Cardiac muscle cell (in vitro differentiated cells and primary cell): Measurements from ENCODE around the gene SDR39U1. TPM values are rescaled to one million over a fixed set of nuclear protein-coding genes. Genes with fewer than 3 reads are reported as not detected.

Experiments
- DNase-seq, 2 donors: peaks; one replicate each; pipeline versions ENCODE4 v3.0.0 to v3.0.0-alpha.2; 2010 to 2017; ENCODE audit warnings: low read depth in 1 of 2, low spot score in 1 of 2
- H3K27ac ChIP-seq: fragments of 200-600 bp; sonication (generic); 2 replicates; pipeline ENCODE4 v1.5.1; 2016
- H3K27me3 ChIP-seq: fragments of 200-600 bp; sonication (generic); 2 replicates; pipeline ENCODE4 v1.6.0; 2016; ENCODE audit warnings: control low read depth
- H3K36me3 ChIP-seq: fragments of 200-600 bp; sonication (generic); 2 replicates; pipeline ENCODE4 v1.5.1; 2016; ENCODE audit warnings: control low read depth
- H3K4me1 ChIP-seq: fragments of 200-600 bp; sonication (generic); 2 replicates; pipeline ENCODE4 v1.8.1; 2017; ENCODE audit warnings: low read depth, mild to moderate bottlenecking, mixed run types
- H3K4me3 ChIP-seq: fragments of 200-600 bp; sonication (generic); 2 replicates; pipeline ENCODE4 v1.5.1; 2016; ENCODE audit warnings: mild to moderate bottlenecking
- H3K9me3 ChIP-seq: fragments of 200-600 bp; sonication (generic); 2 replicates; pipeline ENCODE4 v1.5.1; 2017; ENCODE audit warnings: low read depth, mild to moderate bottlenecking, control low read depth
- CTCF ChIP-seq: IDR thresholded peaks from 2 replicates; pipeline ENCODE4 v1.5.1; 2012; ENCODE audit warnings: low read depth, mild to moderate bottlenecking, low read length
- polyA plus RNA-seq: library from polyadenylated mRNA; unstranded; fragments of >200 nt; fragmentation: Nextera tagmentation; extraction: Ambion mirVana; gene quantifications from 2 replicates; pipeline ENCODE4 v1.2.1, GENCODE V29; 2016
- total RNA-seq: library from RNA; depleted of rRNA; stranded (reverse); fragments of >200 nt; gene quantifications from 2 replicates; pipeline ENCODE4 v1.2.3, GENCODE V29; 2016

Gene SDR39U1
- total and polyA plus RNA-seq, 2 experiments from 2014 or later = 60.4 to 163 TPM

GRCh38 chr14:24416254-24416931 lies 26.2 kb downstream of the SDR39U1 start:
- H3K27ac ChIP-seq = peak overlapping the region; percentile 63
- DNase-seq = peak in 1 of 2 donors; percentile 64
- H3K4me3 ChIP-seq = no peak overlapping the region
- peaks cover 11% of the 10 kb centered on the region for H3K4me1 ChIP-seq
- no peak for TF ChIP-seq CTCF
- H3K36me3 ChIP-seq = peaks cover 13% of the 10 kb centered on the region
- H3K27me3 ChIP-seq = no peaks in the 10 kb centered on the region
- no peaks in the 10 kb centered on the region for H3K9me3 ChIP-seq

DNA sequence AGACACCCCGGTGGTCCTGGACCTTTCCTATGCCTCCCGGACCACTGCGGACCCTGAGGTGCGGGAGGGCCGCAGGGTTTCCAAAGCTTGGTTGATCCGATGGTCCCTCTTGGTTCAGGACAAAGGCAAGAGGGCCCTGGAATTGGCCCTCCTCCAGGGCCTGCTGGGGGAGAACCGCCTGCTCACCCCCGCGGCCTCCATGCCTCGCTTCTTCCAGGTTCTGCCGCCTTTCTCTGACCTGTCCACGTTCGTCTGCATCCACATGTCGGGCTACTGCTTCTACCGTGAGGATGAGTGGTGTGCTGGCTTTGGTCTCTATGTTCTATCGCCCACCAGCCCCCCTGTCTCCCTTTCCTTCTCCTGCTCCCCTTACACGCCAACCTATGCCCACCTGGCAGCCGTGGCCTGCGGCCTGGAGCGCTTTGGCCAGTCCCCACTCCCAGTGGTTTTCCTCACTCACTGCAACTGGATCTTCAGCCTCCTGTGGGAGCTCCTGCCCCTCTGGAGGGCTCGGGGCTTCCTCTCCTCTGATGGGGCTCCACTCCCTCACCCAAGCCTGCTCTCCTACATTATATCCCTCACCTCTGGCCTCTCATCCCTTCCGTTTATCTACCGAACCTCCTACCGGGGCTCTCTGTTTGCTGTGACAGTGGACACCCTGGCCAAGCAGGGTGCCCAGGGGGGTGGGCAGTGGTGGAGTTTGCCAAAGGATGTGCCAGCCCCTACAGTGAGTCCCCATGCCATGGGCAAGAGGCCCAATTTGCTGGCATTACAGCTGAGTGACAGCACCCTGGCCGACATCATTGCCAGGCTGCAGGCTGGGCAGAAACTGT lies 26.9 kb downstream of the SDR39U1 start:
- TF ChIP-seq CTCF = no peak
- peaks cover 11% of the 10 kb centered on the region for H3K4me1 ChIP-seq
- DNase-seq = no peak
- H3K36me3 ChIP-seq = peaks cover 13% of the 10 kb centered on the region
- H3K27me3 ChIP-seq = no peaks in the 10 kb centered on the region
- H3K4me3 ChIP-seq = no peak overlapping the region
- peak overlapping the region; percentile 63 for H3K27ac ChIP-seq
- no peaks in the 10 kb centered on the region for H3K9me3 ChIP-seq

DNA sequence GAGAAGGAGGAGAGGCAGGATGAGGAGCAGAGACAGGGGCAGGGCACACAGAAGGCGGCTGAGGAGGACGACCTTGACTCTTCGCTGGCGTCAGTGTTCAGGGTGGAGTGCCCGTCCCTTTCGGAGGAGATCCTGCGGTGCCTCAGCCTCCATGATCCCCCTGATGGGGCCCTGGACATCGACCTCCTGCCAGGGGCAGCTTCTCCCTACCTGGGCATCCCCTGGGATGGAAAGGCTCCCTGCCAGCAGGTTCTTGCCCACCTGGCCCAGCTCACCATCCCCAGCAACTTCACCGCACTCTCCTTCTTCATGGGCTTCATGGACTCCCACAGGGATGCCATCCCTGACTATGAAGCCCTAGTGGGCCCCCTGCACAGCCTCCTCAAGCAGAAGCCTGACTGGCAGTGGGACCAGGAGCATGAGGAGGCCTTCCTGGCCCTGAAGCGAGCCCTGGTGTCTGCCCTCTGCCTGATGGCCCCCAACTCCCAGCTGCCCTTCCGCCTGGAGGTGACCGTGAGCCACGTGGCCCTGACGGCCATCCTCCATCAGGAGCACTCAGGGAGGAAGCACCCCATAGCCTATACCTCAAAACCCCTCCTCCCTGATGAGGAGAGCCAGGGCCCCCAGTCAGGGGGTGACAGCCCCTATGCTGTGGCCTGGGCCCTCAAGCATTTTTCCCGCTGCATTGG lies 27.7 kb downstream of the SDR39U1 start:
- H3K36me3 ChIP-seq = peaks cover 13% of the 10 kb centered on the region

GRCh38 chr14:24414077-24414476 lies 28.5 kb downstream of the SDR39U1 start:
- Histone ChIP-seq H3K4me1 (peaks cover 11% of the 10 kb centered on the region), H3K9me3 (no peaks in the 10 kb centered on the region), H3K36me3 (peaks cover 13% of the 10 kb centered on the region), H3K27ac (no peak overlapping the region), H3K4me3 (no peak overlapping the region), H3K27me3 (no peaks in the 10 kb centered on the region)
- no peak for TF ChIP-seq CTCF
- DNase-seq = no peak

More for the DNA sequence above, 27.7 kb downstream of the SDR39U1 start:
- no peak for TF ChIP-seq CTCF
- H3K9me3 ChIP-seq = no peaks in the 10 kb centered on the region
- H3K4me1 ChIP-seq = peaks cover 11% of the 10 kb centered on the region
- H3K27me3 ChIP-seq = no peaks in the 10 kb centered on the region
- no peak overlapping the region for H3K4me3 ChIP-seq
- DNase-seq = no peak
- H3K27ac ChIP-seq = no peak overlapping the region
